Amniotic stem cell (primary cell): ENCODE measurements around the gene SLC47A2.
"Not testable (repeated sequence)": the region's sequence is repeated elsewhere in the genome, so short reads cannot be mapped to it uniquely, and the experiment has no call there.

Source experiments
- DNase-seq: peaks from one replicate; lab custom pipeline; 2025; lab: John Stamatoyannopoulos, UW

The SLC47A2 gene

GRCh38 chr17:19707728-19708221, 8.6 kb downstream of the SLC47A2 start:
- DNase-seq, result no peak

- DNase-seq, result no peak
Measured at GRCh38 chr17:19706791-19707727, 9.3 kb downstream of the SLC47A2 start.

GRCh38 chr17:19705771-19706770, 10.3 kb downstream of the SLC47A2 start:
- no peak for DNase-seq

- no peak for DNase-seq
Measured at GRCh38 chr17:19705201-19705600, 11.2 kb downstream of the SLC47A2 start.

- DNase-seq, result no peak
Measured at GRCh38 chr17:19703828-19704613, 12.4 kb downstream of the SLC47A2 start.

GRCh38 chr17:19703106-19703827, 13.1 kb downstream of the SLC47A2 start:
- no peak for DNase-seq

GRCh38 chr17:19702217-19702641, 14.2 kb downstream of the SLC47A2 start:
- no peak for DNase-seq

GRCh38 chr17:19686400-19687090, 29.8 kb downstream of the SLC47A2 start:
- no peak for DNase-seq

GRCh38 chr17:19684909-19685580, 31.3 kb downstream of the SLC47A2 start:
- not testable (repeated sequence) for DNase-seq

GRCh38 chr17:19683117-19683516, 33.3 kb downstream of the SLC47A2 start:
- no peak for DNase-seq

- no peak for DNase-seq
Measured at GRCh38 chr17:19678581-19679453, 37.6 kb downstream of the SLC47A2 start.

- DNase-seq, result no peak
Measured at GRCh38 chr17:19677736-19678379, 38.5 kb downstream of the SLC47A2 start.

- no peak for DNase-seq
Measured at GRCh38 chr17:19676896-19677295, 39.5 kb downstream of the SLC47A2 start.

GRCh38 chr17:19673623-19674022, 42.8 kb downstream of the SLC47A2 start:
- DNase-seq, result no peak

- no peak for DNase-seq
Measured at GRCh38 chr17:19672009-19672750, 44.2 kb downstream of the SLC47A2 start.

GRCh38 chr17:19671433-19671832, 45.0 kb downstream of the SLC47A2 start:
- no peak for DNase-seq

GRCh38 chr17:19670908-19671307, 45.5 kb downstream of the SLC47A2 start:
- no peak for DNase-seq
